ENCODE results near the gene PLXNB1.

- no peak for TF ChIP-seq CTCF (conservative IDR thresholded peaks at IDR 0.05; ENCODE audit: low read depth in 2 of 2)
- no peak for TF ChIP-seq EZH2 (IDR thresholded peaks at IDR 0.05; ENCODE audit: low read depth, unreplicated experiment)
- TF ChIP-seq REST (IDR thresholded peaks at IDR 0.05; ENCODE audit: unreplicated experiment), result no peak
- TF ChIP-seq POLR2AphosphoS5 (IDR thresholded peaks at IDR 0.05; ENCODE audit: low read depth), result no peak
- TF ChIP-seq ZNF114 (CRISPR knock-in tag; IDR thresholded peaks at IDR 0.05), result no peak
- no peak for TF ChIP-seq EZH2phosphoT487 (IDR thresholded peaks at IDR 0.05; ENCODE audit: unreplicated experiment)
- no peak for TF ChIP-seq CREB1 (CRISPR knock-in tag; IDR thresholded peaks at IDR 0.05; ENCODE audit: low read depth)
These were observed 21.4 kb upstream of the PLXNB1 start for GRCh38 chr3:48451270-48451669.

Data from GM23338 (cell line).